Hepatocyte (in vitro differentiated cells): ENCODE results near the gene HNF1B. TPM values are rescaled to one million over a fixed set of nuclear protein-coding genes. Genes with fewer than 3 reads are reported as not detected.
A peak's percentile ranks its signal among the peaks of the same experiment; 100 is the strongest.
"Not testable (repeated sequence)": the region's sequence is repeated elsewhere in the genome, so short reads cannot be mapped to it uniquely, and the experiment has no call there.

Experiments used
- DNase-seq: peaks from one replicate; pipeline ENCODE4 v3.0.0-alpha.2; 2016; ENCODE audit warnings: low spot score
- H2AFZ ChIP-seq: fragments of 200-600 bp; sonication (generic); 2 replicates; pipeline ENCODE4 v1.6.0; 2016; ENCODE audit warnings: antibody characterized with exemption, mild to moderate bottlenecking
- H3K27ac ChIP-seq: fragments of 200-600 bp; sonication (generic); 2 replicates; pipeline ENCODE4 v1.5.1; 2016; ENCODE audit warnings: mild to moderate bottlenecking
- H3K27me3 ChIP-seq: fragments of 200-600 bp; sonication (generic); 2 replicates; pipeline ENCODE4 v1.6.1; 2016
- H3K36me3 ChIP-seq: fragments of 200-600 bp; sonication (generic); replicated peaks from 2 replicates; pipeline ENCODE4 v1.5.1; 2016; ENCODE audit warnings: low read depth; ENCODE audit not compliant: insufficient read depth
- H3K4me1 ChIP-seq: fragments of 200-600 bp; sonication (generic); 2 replicates; pipeline ENCODE4 v1.5.1; 2016; ENCODE audit warnings: mild to moderate bottlenecking, moderate library complexity; ENCODE audit not compliant: insufficient read depth
- H3K4me2 ChIP-seq: fragments of 200-600 bp; sonication (generic); 2 replicates; pipeline ENCODE4 v1.6.0; 2016
- H3K4me3 ChIP-seq: fragments of 200-600 bp; sonication (generic); 2 replicates; pipeline ENCODE4 v1.5.1; 2016; ENCODE audit warnings: mild to moderate bottlenecking
- H3K79me2 ChIP-seq: fragments of 200-600 bp; sonication (generic); 2 replicates; pipeline ENCODE4 v1.6.0; 2017; ENCODE audit warnings: mild to moderate bottlenecking
- H3K9me2 ChIP-seq: fragments of 200-600 bp; sonication (generic); replicated peaks from 2 replicates; pipeline ENCODE4 v1.6.0; 2017; ENCODE audit warnings: mild to moderate bottlenecking; ENCODE audit not compliant: insufficient read depth
- H3K9me3 ChIP-seq: fragments of 200-600 bp; sonication (generic); 2 replicates; pipeline ENCODE4 v1.5.1; 2016; ENCODE audit warnings: low read depth, mild to moderate bottlenecking
- H4K20me1 ChIP-seq: fragments of 200-600 bp; sonication (generic); 2 replicates; pipeline ENCODE4 v1.6.0; 2016; ENCODE audit warnings: mild to moderate bottlenecking; ENCODE audit not compliant: insufficient read depth, poor library complexity, severe bottlenecking
- EZH2 ChIP-seq: fragments of 200-600 bp; sonication (generic); IDR thresholded peaks from 2 replicates; pipeline ENCODE4 v1.6.1; 2016; ENCODE audit warnings: antibody characterized with exemption, mild to moderate bottlenecking, borderline replicate concordance
- EZH2phosphoT487 ChIP-seq: fragments of 200-600 bp; sonication (generic); IDR thresholded peaks from one replicate; pipeline ENCODE4 v1.6.1; 2018; ENCODE audit warnings: antibody characterized with exemption, mild to moderate bottlenecking, low read depth, moderate library complexity; ENCODE audit not compliant: unreplicated experiment, severe bottlenecking
- WGBS: methylation state at CpG from one replicate; pipeline ENCODE4 v1.1.6; 2016; ENCODE audit warnings: low lambda C conversion rate; ENCODE audit errors: missing lambda C conversion rate; 5-methylcytosine and 5-hydroxymethylcytosine counted together
- polyA plus RNA-seq: library from polyadenylated mRNA; unstranded; fragments of >200 nt; fragmentation: Nextera tagmentation; extraction: Ambion mirVana; gene quantifications from 2 replicates; pipeline ENCODE4 v1.2.1, GENCODE V29; 2016
- total RNA-seq: library from RNA; depleted of rRNA; stranded (reverse); fragments of >200 nt; gene quantifications from 2 replicates; pipeline ENCODE4 v1.2.3, GENCODE V29; 2014
- TF ChIP-seq, protein P1 (sequence below): fragments of 200-600 bp; sonication (generic); IDR thresholded peaks from 2 replicates; pipeline ENCODE4 v1.5.1; 2016; ENCODE audit warnings: antibody characterized with exemption, mild to moderate bottlenecking; ENCODE audit not compliant: poor library complexity

The HNF1B gene
- total and polyA plus RNA-seq, 2 experiments from 2014 or later = 8.8 to 18.2 TPM

- TF ChIP-seq EZH2phosphoT487 (no peak), EZH2 (no peak)
- TF ChIP-seq, protein P1, sequence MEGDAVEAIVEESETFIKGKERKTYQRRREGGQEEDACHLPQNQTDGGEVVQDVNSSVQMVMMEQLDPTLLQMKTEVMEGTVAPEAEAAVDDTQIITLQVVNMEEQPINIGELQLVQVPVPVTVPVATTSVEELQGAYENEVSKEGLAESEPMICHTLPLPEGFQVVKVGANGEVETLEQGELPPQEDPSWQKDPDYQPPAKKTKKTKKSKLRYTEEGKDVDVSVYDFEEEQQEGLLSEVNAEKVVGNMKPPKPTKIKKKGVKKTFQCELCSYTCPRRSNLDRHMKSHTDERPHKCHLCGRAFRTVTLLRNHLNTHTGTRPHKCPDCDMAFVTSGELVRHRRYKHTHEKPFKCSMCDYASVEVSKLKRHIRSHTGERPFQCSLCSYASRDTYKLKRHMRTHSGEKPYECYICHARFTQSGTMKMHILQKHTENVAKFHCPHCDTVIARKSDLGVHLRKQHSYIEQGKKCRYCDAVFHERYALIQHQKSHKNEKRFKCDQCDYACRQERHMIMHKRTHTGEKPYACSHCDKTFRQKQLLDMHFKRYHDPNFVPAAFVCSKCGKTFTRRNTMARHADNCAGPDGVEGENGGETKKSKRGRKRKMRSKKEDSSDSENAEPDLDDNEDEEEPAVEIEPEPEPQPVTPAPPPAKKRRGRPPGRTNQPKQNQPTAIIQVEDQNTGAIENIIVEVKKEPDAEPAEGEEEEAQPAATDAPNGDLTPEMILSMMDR = no peak
- Histone ChIP-seq H2AFZ (no peak overlapping the region), H3K27me3 (no peaks in the 10 kb centered on the region), H3K4me3 (no peak overlapping the region), H3K4me1 (peaks cover 12% of the 10 kb centered on the region), H3K36me3 (no peaks in the 10 kb centered on the region), H3K79me2 (no peaks in the 10 kb centered on the region), H3K9me2 (no peaks in the 10 kb centered on the region), H3K4me2 (peak overlapping the region; percentile 55), H3K9me3 (no peaks in the 10 kb centered on the region), H3K27ac (peak overlapping the region; percentile 39), H4K20me1 (no peaks in the 10 kb centered on the region)
- WGBS = 50% methylated on average over 8 of the region's 8 CpGs
- DNase-seq = peak; percentile 73
Measured at GRCh38 chr17:37787055-37787757, 42.3 kb upstream of the HNF1B start.

GRCh38 chr17:37786481-37786880 lies 41.6 kb upstream of the HNF1B start:
- Histone ChIP-seq H3K36me3 (no peaks in the 10 kb centered on the region), H4K20me1 (no peaks in the 10 kb centered on the region), H3K4me2 (no peak overlapping the region), H3K9me3 (no peaks in the 10 kb centered on the region), H3K9me2 (no peaks in the 10 kb centered on the region), H3K27ac (no peak overlapping the region), H3K27me3 (no peaks in the 10 kb centered on the region), H2AFZ (no peak overlapping the region), H3K4me3 (no peak overlapping the region), H3K79me2 (no peaks in the 10 kb centered on the region), H3K4me1 (peaks cover 12% of the 10 kb centered on the region)
- no peak for TF ChIP-seq EZH2phosphoT487
- no peak for TF ChIP-seq EZH2
- TF ChIP-seq, protein P1 = no peak
- DNase-seq = no peak
- 69% methylated on average over 2 of the region's 2 CpGs for WGBS

DNA sequence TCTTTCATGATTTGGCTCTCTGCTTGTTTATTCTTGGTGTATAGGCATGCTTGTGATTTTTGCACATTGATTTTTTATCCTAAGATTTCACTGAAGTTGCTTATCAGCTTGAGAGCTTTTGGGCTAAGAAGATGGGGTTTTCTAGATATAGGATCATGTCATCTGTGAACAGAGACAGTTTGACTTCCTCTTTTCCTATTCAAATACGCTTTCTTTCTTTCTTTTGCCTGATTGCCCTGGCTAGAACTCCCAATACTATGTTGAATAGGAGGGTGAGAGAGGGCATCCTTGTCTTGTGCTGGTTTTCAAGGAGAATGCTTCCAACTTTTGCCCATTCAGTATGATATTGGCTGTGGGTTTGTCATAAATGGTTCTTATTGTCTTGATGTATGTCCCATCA lies 37.6 kb upstream of the HNF1B start:
- not testable (repeated sequence) for H3K4me2 ChIP-seq, H4K20me1 ChIP-seq, H3K4me1 ChIP-seq, DNase-seq, H3K36me3 ChIP-seq, H3K4me3 ChIP-seq, H3K9me2 ChIP-seq, H3K79me2 ChIP-seq, H3K27me3 ChIP-seq, H2AFZ ChIP-seq, H3K27ac ChIP-seq, H3K9me3 ChIP-seq
- 78% methylated on average over 1 of the region's 1 CpG for WGBS

DNA sequence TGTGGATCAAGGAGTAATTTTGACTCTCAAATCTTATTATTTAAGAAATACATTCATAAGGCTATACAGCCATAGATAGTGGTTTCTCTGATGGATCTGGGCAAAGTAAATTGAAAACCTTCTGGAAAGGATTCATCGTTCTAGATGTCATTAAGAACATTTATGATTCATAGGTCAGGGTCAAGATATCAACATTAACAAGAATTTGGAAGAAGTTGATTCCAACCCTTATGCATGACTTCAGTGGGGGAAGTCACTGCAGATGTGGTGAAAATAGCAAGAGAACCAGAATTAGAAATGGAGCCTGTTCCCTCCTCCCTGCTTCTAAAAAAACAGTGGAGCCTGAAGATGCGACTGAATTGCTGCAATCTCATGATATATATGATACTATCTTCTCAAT lies 36.6 kb upstream of the HNF1B start:
- no peak overlapping the region for H3K4me2 ChIP-seq
- H3K79me2 ChIP-seq = no peaks in the 10 kb centered on the region
- no peaks in the 10 kb centered on the region for H3K27me3 ChIP-seq
- no peaks in the 10 kb centered on the region for H4K20me1 ChIP-seq
- TF ChIP-seq EZH2phosphoT487 (no peak), EZH2 (no peak)
- TF ChIP-seq, protein P1 = no peak
- H3K4me3 ChIP-seq = no peak overlapping the region
- no peak overlapping the region for H3K27ac ChIP-seq
- 90% methylated on average over 2 of the region's 2 CpGs for WGBS
- no peaks in the 10 kb centered on the region for H3K9me3 ChIP-seq
- H3K9me2 ChIP-seq = no peaks in the 10 kb centered on the region
- no peak for DNase-seq
- H3K36me3 ChIP-seq = no peaks in the 10 kb centered on the region
- no peaks in the 10 kb centered on the region for H3K4me1 ChIP-seq
- H2AFZ ChIP-seq = no peak overlapping the region
